HG02870 (cell line): ENCODE measurements around the gene KIRREL2.
"Not testable (repeated sequence)": the region's sequence is repeated elsewhere in the genome, so short reads cannot be mapped to it uniquely, and the experiment has no call there.

Source experiments
- ATAC-seq: cut with Tn5 transposase; IDR thresholded peaks from one replicate; pipeline ENCODE4 v1.9.1; 2021; ENCODE audit warnings: mild to moderate bottlenecking, moderate library complexity; ENCODE audit not compliant: unreplicated experiment

KIRREL2 gene

DNA sequence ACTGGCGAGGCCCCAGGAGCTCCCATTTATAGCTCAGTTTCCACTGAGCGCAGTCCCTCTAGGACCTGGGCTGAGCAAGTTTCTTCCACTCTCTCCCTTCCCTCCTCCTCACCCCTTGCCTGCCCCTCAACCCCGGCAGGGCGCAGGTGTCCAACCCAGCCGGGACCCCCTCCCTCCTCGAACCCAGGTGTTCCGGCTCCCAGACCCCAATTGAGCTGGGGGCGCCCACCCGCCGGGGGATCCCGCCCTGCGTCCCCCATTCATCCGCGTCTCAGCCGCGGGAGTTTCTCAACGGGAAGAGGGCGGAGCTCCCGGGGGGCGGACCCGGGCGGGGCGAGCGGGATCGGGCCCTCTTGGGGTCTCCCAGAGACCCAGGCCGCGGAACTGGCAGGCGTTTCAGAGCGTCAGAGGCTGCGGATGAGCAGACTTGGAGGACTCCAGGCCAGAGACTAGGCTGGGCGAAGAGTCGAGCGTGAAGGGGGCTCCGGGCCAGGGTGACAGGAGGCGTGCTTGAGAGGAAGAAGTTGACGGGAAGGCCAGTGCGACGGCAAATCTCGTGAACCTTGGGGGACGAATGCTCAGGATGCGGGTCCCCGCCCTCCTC is at the start of gene KIRREL2:
KIRREL2 (plus strand) TSS at position 366 of the 604 bp plus-strand sequence; CDS start at position 575, 209 bp downstream.
- no peak for ATAC-seq

GRCh38 chr19:35807633-35808032 is 49.1 kb upstream of the KIRREL2 start:
- no peak for ATAC-seq

DNA sequence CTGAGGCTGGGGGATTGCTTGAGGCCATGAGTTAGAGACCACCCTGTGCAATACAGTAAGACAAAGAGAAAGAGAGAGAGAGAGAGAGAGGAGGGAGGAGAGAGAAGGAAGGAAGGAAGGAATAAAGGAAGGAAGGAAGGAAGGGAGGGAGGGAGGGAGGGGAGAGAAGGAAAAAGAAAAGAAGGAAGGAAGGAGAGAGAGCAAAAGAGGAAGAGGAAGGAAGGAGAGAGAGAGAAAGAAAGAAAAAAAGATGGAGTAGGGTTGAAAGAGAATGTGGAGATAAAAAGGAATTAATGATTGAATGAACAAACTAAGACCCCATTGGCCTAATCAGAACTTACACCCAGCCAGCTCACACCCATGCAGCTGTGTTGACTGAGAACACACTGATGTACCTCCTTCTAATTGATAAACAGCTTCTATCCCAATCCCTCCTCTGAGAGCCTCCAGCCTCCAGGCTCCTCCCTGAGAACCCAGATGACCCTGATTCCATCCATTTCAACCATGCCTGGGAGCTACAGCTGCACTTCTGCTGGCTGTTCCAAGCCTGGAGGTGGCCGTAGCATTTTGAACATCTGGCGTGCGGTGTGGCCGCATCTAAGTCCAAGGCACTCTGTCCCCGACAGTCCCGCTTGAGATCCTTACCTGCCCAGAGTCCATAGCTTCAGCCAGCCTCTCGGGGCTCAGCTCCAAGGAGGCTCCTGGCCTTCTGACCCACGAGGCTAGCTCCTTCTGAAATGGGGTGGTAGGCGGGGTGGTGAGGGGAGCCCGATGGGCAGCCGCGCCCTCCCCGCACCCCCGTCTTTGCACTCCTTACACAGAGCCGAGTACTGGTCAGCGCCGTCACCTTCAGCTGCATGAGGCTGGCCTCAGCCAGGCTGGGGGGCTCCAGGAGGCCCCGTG is 45.1 kb upstream of the KIRREL2 start:
- no peak for ATAC-seq

- ATAC-seq: no peak
These were observed 44.3 kb upstream of the KIRREL2 start, which contains the start of gene PRODH2 for GRCh38 chr19:35812220-35813042. PRODH2 (minus strand) TSS chr19:35812845; CDS start chr19:35812805, 40 bp downstream.

GRCh38 chr19:35813043-35813890 is 43.4 kb upstream of the KIRREL2 start:
- no peak for ATAC-seq

GRCh38 chr19:35816262-35816661 is 40.4 kb upstream of the KIRREL2 start:
- ATAC-seq: no peak

DNA sequence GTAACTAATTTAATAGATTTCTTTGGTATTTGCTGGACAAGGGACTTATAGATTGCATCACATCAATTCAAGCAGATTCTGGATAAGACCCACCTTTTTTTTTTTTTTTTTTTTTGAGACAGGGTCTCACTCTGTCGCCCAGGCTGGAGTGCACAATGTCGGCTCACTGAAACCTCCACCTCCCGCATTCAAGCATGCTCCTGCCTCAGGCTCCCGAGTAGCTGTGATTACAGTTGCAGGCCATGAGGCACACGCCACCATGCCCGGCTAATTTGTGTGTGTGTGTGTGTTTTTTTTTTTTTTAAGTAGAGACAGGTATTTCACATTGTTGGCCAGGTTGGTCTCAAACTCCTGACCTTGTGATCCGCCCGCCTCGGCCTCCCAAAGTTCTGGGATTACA is 39.9 kb upstream of the KIRREL2 start:
- no peak for ATAC-seq

DNA sequence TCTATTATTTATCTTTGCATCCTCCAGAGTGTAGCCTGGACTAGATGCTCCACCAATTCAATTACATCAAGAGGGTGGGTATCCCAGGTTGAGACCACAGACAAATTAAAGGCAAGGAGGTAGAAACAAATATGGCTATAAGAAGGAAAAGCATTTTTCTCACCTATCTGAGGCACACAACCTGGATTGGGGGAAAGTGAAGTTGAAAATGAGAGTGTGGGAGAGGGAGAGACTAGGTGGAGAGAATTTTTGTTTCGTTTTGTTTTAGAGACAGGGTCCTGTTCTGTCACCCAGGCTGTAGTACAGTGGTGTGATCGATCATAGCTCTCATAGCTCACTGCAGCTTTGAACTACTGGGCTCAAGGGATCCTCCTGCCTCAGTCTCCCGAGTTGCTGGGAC is 38.3 kb upstream of the KIRREL2 start:
- ATAC-seq: no peak

- no peak for ATAC-seq
These were observed 34.1 kb upstream of the KIRREL2 start for GRCh38 chr19:35822579-35822978.

DNA sequence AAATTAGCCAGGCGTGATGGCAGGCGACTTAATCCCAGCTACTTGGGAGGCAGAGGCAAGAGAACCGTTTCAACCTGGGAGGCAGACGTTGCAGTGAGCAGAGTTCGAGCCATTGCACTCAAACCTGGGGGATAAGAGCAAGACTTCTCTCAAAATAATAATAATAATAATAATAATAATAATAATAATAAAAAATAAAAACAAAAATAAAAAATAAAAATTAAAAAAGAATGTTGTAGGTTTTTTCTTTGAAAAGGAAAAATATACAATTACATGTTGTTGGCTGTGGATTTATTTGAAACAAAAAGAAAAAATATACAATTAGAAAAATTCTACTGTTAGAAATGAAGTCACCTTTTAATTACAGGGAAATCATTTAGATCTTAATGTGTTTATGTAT is 32.6 kb upstream of the KIRREL2 start:
- no peak for ATAC-seq

DNA sequence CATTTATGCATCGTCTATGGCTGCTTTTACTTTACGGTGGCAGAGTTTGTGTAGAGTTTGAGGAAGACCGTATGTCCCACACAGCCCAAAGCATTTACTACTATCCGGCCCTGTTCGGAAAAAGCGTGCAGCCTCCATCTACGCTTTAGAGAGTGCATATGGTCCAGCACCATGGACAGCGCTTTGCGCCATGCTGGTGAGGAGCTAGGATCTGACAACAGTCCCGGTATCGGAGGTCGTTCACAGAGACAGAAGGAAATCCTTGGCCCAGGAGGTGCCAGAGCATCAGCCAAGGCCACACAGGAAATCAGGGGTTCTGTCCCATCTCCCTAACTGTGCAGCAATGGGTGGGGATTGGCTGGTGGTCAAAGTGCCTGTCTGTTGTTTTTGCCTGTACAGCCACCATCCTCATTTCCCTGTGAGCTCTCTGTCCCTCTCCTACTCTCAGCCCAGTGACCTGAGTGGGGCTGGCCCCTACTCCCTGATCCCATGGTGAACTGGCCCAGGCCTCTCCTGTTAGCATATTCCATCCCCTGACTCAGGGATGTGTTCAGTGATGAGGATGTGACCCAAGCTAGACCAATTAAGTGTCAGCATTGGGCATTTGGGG is 27.9 kb upstream of the KIRREL2 start:
- no peak for ATAC-seq

DNA sequence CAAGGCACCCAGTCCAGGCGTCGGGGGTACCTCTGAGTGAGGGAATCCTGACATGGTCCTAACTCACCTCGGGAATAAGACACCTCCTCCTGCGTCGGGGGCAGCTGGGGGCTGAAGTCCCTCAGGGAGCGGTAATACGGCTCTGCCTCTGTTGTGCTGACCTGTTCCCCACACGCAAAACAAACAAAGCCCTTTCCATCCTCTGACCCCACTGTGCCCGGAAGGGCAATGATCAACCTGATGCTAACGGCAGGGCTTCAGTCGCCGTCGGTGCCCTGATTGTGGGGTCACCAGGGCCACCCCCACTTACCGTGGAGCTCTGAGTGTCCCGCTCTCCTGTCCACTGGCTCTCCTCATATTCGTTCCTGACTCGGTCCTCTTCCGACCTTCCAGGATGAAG is 25.7 kb upstream of the KIRREL2 start:
- ATAC-seq: no peak

DNA sequence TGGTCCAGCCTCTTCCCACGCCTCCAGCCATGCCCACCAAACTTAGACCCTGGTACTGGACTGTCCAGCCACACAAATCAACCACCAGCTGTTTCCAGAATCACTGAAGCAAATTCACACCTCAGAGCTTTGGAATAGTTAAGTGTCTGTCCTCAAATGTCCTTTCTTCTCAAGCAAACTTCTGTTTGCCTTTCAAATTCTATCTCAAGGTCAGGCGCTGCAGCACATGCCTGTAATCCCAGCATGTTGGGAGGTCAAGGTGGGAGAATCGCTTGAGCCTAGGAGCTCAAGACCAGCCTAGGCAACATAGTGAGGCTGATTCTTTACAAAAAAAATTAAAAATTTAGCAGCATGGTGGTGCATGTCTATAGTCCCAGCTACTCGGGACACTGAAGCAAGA is 24.7 kb upstream of the KIRREL2 start:
- ATAC-seq: no peak

- ATAC-seq: no peak
These were observed 22.7 kb upstream of the KIRREL2 start for GRCh38 chr19:35833972-35834371.

DNA sequence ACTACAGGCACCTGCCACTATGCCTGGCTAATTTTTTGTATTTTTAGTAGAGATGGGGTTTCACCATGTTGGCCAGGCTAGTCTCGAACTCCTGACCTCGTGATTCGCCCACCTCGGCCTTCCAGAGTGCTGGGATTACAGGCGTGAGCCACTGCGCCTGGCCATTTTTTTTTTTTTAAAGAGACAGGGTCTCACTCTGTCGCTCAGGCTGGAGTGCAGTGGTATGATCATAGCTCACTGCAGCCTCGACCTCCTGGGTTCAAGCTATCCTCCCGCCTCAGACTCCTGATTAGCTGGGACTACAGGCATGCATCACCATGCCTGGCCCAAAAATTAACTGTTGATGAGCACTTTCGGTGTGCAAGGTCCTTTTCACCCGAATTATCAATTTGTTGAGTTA is 20.6 kb upstream of the KIRREL2 start:
- ATAC-seq: not testable (repeated sequence)

DNA sequence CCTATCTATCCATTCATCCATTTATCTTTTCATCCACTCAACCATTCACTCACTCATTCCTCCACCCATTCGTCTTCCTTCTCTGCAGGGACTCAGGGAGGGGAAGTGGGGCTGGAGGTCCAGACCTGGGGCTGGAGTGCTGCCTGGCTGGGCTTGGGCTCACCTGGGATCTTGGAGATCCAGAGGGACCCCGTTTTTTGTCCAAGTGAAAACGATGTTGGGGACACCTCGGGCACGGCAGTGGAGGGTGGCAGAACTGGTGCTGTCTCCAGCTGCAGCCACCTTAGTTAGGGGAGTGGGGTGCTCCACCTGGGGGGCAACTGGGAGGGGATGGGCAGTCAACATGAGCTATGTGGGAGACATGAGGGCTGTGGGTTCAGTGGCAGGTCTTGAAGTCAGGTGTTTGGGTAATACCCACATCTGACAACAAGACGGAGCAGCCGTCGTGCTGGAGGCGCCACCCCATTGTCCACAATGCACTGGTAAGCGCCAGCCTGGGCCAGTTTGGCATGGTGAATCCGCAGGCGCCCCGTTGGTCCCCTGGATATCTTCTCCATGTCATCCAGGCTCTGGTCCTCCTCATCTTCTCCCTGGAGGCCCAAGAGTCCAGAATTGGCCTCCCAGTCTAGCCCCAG is 14.6 kb upstream of the KIRREL2 start:
- ATAC-seq: no peak

DNA sequence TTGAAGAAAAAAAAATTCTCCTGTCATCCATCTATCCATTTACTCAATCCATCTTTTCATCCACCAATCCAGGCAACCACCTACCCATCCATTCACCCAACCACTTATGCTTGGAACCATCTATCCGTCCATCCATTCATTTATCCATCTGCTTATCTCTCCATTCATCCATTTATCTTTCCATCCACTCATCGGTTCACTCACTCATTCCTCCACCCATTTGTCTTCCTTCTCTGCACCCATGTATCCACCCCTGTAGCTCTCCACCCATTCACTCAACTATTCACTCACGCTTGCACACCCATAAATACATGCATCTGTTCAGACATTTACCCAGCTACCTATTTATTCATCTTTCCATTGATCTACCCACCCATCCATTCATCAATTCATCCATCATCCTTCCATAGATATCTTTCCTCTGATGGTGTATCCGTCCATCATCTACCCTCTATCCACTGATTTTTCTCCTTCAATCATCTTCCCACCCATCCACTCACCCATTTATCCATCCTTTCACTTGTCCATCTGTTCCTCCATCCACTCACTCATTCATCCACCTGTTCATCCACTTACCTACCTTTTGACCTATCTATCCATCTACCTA is 13.9 kb upstream of the KIRREL2 start:
- no peak for ATAC-seq

- ATAC-seq: no peak
These were observed 12.8 kb upstream of the KIRREL2 start for GRCh38 chr19:35843676-35844481.
